Stomach smooth muscle (tissue), 2 donors: ENCODE results near the gene DGCR2.

ENCODE experiments used
- H3K27ac ChIP-seq: one replicate; pipeline ENCODE4 v1.7.0; 2013; ENCODE audit warnings: mild to moderate bottlenecking, low read length, inconsistent platforms
- H3K27me3 ChIP-seq, 2 donors: one replicate each; pipeline ENCODE4 v1.7.0; 2013; ENCODE audit warnings: low read length in 2 of 2; ENCODE audit not compliant: insufficient read depth in 2 of 2, control insufficient read depth in 1 of 2
- H3K36me3 ChIP-seq, 2 donors: one replicate each; pipeline ENCODE4 v1.7.0; 2013; ENCODE audit warnings: low read length in 2 of 2; ENCODE audit not compliant: control insufficient read depth in 2 of 2, insufficient read depth in 2 of 2
- H3K4me1 ChIP-seq: one replicate; pipeline ENCODE4 v1.7.0; 2013; ENCODE audit warnings: low read length; ENCODE audit not compliant: control insufficient read depth, insufficient read depth
- H3K4me3 ChIP-seq, 2 donors: one replicate each; pipeline ENCODE4 v1.7.0; 2013; ENCODE audit warnings: low read length in 2 of 2
- H3K9ac ChIP-seq, 2 donors: one replicate each; pipeline ENCODE4 v1.7.0; 2013; ENCODE audit warnings: low read length in 2 of 2, mild to moderate bottlenecking in 1 of 2
- H3K9me3 ChIP-seq, 2 donors: one replicate each; pipeline ENCODE4 v1.7.0; 2013; ENCODE audit warnings: low read length in 2 of 2; ENCODE audit not compliant: control insufficient read depth in 2 of 2
- donor health status: healthy.
- donor health status: Pancreatic carcinoma.

The DGCR2 gene

DNA sequence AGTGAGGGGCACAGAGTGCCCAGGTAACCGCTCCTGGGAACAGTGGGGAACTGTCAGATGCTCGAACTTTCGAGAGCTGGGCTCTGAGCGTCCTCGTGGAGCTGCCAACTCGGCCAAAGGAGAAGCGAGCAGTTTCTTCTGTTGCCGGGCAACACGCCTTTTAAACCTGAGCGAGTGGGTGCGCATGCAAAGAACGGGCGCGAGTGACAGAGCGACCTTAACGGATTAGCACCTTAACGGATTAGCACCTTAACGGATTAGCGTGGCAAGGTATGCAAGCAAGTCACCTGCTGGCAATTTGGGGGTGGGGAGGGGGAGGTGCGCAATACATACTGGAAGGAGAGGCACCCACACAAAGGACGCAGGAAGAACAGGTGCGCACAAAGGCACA lies 124.3 kb downstream of the DGCR2 start:
- no peak overlapping the region for H3K9ac ChIP-seq
- no peaks in the 10 kb centered on the region for H3K4me1 ChIP-seq
- H3K27ac ChIP-seq, result no peak overlapping the region
- peaks cover 8 to 19% of the 10 kb centered on the region in 2 donors for H3K27me3 ChIP-seq
- H3K36me3 ChIP-seq, result no peaks in the 10 kb centered on the region
- H3K9me3 ChIP-seq, result no peaks in the 10 kb centered on the region
- H3K4me3 ChIP-seq, result no peak overlapping the region

DNA sequence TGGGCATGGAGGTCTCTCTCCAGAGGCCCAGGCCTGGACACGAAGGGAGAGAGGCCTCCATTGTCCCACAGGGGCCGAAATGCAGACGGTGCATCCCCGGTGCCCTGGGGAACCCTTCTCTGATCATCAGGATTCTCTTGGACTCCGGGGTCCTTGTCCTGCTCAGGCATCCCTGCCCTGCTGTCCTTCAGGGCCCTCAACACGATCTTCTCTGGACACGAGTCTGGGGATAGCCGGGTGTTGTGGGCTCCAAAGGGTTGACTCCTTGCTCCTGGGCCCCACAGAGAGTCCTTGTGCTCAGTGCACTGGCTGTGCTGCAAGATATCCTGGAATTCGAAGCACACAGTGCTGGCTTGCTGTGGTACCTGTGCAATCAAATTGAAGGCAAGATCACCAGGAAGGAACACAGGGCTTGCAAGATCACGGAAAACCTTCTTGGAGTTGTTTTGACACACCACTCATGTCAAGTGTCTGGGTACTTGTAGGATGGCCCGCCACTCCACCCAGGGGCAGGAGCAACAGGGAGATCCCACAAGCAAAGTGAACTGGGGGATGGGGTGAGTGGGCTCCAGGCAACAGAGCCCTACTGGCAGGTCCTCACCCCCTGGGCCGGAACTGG lies 124.8 kb downstream of the DGCR2 start:
- Histone ChIP-seq H3K9me3 (no peaks in the 10 kb centered on the region), H3K9ac (no peak overlapping the region), H3K27me3 (peaks cover 8 to 19% of the 10 kb centered on the region in 2 donors), H3K27ac (no peak overlapping the region), H3K4me1 (no peaks in the 10 kb centered on the region), H3K4me3 (no peak overlapping the region), H3K36me3 (no peaks in the 10 kb centered on the region)

DNA sequence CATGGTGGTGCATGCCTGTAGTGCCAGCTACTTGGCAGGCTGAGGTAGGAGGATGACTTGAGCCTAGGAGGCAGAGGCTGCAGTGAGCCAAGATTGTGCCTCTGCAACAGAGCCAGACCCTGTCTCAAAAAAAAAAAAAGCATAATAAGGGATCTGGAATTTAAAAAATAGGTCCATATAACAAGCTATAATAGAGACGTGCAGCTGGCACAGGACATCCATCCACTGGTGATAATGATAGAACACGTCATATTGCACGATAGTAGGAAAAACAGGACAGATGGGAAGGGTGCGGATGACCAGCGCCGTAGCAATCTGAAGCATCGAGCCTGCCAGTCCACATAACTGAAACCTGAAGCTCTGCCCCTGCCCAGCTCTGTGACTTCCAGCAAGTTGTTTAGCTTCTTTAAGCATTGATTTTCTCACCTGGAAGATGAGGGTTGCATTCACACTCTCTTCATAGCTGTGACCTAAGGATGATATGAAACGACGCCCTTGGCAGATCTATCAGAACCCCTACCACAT lies 125.8 kb downstream of the DGCR2 start:
- Histone ChIP-seq H3K27ac (no peak overlapping the region), H3K9ac (no peak overlapping the region), H3K27me3 (peaks cover 8 to 21% of the 10 kb centered on the region in 2 donors), H3K36me3 (no peaks in the 10 kb centered on the region), H3K4me3 (no peak overlapping the region), H3K9me3 (no peaks in the 10 kb centered on the region), H3K4me1 (no peaks in the 10 kb centered on the region)

DNA sequence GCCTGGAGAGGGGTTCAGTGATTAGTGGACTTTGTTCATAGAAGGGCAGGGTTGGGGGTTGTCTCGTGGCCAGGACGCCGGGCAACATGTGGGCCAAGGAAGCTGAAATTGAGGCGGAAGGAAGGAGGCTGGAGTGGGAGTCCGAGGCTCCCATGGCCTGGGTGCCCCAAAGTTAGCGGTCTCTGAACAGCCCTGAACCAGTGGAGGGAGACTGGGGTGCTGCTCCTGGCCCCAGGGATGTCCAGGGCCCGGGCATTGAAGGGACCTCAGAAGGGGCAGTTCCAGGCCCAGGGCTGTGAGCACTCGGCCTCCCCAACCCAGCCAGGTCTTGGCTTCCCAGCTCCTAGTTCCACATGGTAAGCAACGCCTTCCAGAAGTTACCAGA lies 126.9 kb downstream of the DGCR2 start:
- Histone ChIP-seq H3K27me3 (peaks cover 8 to 21% of the 10 kb centered on the region in 2 donors), H3K4me1 (no peaks in the 10 kb centered on the region), H3K27ac (no peak overlapping the region), H3K36me3 (no peaks in the 10 kb centered on the region), H3K4me3 (no peak overlapping the region), H3K9me3 (no peaks in the 10 kb centered on the region), H3K9ac (no peak overlapping the region)

DNA sequence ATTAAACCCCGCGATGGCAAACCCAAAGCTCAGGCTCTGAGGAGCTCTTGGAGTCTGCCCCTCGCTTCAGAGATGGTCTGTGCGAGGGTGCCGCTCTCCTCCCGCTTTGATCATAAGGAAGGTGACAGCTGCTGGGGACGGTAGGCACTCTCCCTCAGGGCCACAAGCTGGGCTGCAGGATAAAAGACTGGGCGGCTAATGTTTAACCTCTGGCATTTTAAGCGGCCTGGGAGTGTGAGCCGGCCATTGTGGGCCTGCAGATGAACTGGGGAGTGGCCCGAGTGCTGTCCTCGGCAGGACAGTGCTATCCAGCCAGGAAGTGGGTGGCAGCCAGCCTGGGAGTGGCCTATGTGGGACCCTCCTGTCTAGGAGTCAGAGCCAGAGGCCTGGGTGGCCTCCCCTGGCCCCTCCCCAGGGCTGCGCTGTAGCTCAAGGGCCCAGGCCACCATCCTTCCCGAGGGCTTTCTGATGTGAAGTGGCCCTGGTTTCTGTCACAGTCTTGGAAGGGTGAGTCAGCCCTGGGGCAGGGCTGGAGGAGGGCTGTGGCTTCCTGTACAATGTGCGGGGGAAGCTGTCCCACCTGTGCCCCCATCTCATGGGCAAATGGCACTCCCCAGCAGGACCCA lies 127.4 kb downstream of the DGCR2 start:
- no peaks in the 10 kb centered on the region for H3K9me3 ChIP-seq
- H3K4me3 ChIP-seq, result no peak overlapping the region
- no peak overlapping the region for H3K9ac ChIP-seq
- H3K36me3 ChIP-seq, result no peaks in the 10 kb centered on the region
- H3K27me3 ChIP-seq, result peaks cover 8 to 23% of the 10 kb centered on the region in 2 donors
- no peaks in the 10 kb centered on the region for H3K4me1 ChIP-seq
- H3K27ac ChIP-seq, result no peak overlapping the region

DNA sequence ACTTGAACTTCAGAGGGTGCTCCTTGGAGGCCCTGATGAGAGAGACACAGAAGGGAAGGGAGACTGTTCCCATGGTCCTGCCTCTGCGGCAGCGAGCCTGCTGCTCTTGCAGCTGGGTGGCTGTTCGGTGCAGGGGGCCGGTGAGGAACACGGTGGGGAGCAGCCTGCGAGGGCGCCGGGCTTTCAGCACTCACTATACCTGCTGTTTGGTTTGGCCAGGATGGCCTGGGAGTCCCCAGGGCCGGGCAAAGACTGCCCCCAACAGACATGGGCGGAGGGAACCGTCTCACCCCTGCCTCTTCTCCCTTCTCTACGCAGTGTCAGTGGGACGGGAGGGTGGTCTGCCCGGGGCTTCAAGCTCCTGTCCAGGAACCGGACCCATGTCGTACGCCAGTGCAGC lies 128.2 kb downstream of the DGCR2 start:
- Histone ChIP-seq H3K9me3 (no peaks in the 10 kb centered on the region), H3K27ac (no peak overlapping the region), H3K4me1 (no peaks in the 10 kb centered on the region), H3K27me3 (peaks cover 8 to 23% of the 10 kb centered on the region in 2 donors), H3K9ac (no peak overlapping the region), H3K36me3 (no peaks in the 10 kb centered on the region), H3K4me3 (no peak overlapping the region)

DNA sequence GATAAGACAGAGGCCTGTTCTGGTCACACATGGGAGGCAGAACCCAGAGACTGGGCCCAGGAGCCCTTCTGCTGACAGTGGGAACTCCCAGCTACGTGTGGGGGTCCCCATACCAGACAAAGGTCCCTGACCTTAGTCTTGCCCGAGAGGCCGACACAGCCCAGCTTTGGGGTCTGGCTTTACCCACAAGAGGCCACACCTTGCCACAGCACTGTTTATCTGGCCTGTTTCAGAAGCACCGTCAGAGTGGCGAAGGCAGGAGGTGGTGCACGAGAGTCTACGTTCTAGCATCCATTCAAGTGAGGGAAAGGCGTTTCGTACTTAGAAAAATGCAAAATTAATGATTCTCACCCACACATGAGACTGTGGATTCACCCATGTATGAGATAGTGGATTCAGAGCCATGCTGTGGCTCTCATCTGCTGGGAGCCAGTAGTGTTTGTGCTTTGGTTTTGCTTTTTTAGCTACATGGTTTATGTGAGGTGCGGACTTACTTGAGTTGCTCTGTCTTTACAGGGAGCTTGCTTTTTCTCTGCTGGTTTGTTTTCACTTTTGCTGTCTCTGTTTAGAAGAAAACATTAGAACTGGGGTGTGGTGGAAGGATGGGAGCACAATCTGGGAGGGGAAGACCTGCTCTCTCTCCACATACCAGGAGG lies 129.5 kb downstream of the DGCR2 start:
- Histone ChIP-seq H3K9ac (no peak overlapping the region), H3K4me1 (no peaks in the 10 kb centered on the region), H3K9me3 (no peaks in the 10 kb centered on the region), H3K36me3 (no peaks in the 10 kb centered on the region), H3K27ac (no peak overlapping the region), H3K27me3 (peaks cover 8 to 18% of the 10 kb centered on the region in 2 donors), H3K4me3 (no peak overlapping the region)

DNA sequence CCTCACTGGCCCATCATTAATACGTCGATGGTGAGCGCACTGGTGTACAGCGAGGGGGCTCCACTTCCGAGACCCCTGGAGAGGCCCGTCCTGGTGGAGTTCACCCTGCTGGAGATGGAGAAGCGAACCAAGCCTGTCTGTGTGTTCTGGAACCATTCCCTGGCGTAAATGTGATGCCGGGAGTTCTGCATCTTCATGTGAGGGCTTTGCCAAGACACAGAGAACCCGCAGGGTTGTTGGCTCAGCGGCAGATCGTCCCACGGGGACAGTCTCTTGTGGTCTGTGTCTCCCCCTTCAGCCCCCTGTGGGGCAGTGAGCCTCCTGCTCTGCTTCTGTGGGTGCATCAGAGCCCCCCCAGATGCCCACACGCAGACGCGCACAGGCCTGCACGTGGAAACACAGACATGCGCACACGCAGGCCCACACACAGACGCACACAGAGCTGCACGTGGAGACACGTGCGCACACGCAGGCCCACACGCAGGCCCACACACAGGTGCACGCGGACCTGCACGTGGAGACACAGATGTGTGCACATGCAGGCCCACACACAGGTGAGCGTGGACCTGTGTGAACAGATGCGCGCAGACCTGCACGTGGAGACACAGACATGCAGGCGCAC lies 130.3 kb downstream of the DGCR2 start:
- Histone ChIP-seq H3K9me3 (no peaks in the 10 kb centered on the region), H3K27me3 (peaks cover 8 to 11% of the 10 kb centered on the region in 2 donors), H3K4me3 (no peak overlapping the region), H3K4me1 (no peaks in the 10 kb centered on the region), H3K36me3 (no peaks in the 10 kb centered on the region), H3K9ac (no peak overlapping the region), H3K27ac (no peak overlapping the region)

DNA sequence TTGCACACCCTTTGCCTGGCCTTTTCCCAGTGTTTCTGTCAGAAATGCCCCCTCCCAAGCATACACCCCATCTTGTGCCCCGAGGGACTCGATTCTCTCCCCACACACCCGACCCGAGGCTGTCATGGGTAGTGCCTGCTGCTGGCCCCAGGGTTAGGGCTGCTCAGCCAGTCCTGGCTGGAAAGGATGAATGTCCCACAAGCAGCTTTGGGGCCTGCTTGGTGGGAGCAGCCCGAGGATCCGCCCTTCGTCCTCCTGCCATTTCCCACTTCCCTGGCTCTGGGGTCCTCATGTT lies 131.1 kb downstream of the DGCR2 start:
- H3K4me1 ChIP-seq, result no peaks in the 10 kb centered on the region
- no peak overlapping the region for H3K4me3 ChIP-seq
- H3K27me3 ChIP-seq, result peaks cover 3 to 10% of the 10 kb centered on the region in 2 donors
- H3K27ac ChIP-seq, result no peak overlapping the region
- H3K9me3 ChIP-seq, result no peaks in the 10 kb centered on the region
- no peak overlapping the region for H3K9ac ChIP-seq
- no peaks in the 10 kb centered on the region for H3K36me3 ChIP-seq

DNA sequence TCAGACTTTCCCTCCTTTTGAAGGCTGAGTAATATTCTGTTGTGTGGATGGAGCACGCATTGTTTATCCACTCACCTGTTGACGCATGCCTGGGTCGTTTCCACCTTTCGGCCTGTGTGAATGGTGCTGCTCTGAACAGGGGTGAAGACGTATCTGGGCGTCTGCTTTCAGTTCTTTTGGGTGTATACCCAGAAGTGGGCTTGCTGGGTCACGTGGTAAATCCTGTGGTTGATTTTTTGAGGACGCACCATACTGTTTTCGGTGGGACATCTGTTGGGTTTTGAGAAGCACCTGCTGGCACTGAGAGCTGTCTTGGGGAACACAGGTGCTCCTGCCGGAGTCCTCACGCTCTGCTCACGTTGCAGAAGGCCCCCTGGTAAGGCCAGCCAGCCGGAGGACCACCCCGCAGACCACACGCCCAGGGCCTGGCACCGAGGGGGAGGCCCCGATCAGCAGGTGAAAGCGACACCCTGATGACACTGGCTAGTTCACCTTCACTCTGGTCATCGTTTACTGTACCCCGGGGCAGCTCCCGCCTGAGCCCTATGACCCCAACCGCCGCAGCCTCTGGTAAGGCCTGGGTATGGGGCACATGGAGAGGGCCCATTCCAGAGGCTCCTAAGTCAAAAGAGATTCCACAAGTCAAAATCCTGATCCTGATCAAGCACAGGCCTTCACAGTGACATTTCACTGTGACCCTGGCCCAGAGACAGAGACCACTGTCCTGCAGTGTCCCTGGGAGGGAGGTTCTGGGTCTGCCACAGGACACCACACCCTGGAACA lies 131.7 kb downstream of the DGCR2 start:
- Histone ChIP-seq H3K9me3 (no peaks in the 10 kb centered on the region), H3K27me3 (peaks cover 3 to 10% of the 10 kb centered on the region in 2 donors), H3K27ac (no peak overlapping the region), H3K36me3 (no peaks in the 10 kb centered on the region), H3K9ac (no peak overlapping the region), H3K4me3 (no peak overlapping the region), H3K4me1 (no peaks in the 10 kb centered on the region)
